Neural cell (in vitro differentiated cells): ENCODE results near the gene THOP1.

Experiments
- CTCF ChIP-seq: fragments of 450-650 bp; IDR thresholded peaks from 2 replicates; pipeline ENCODE4 v1.5.1; 2014; ENCODE audit warnings: antibody characterized with exemption, mild to moderate bottlenecking, moderate library complexity; ENCODE audit not compliant: poor library complexity, severe bottlenecking
- EP300 ChIP-seq: fragments of 450-650 bp; conservative IDR thresholded peaks from 2 replicates; pipeline ENCODE4 v1.6.1; 2014; ENCODE audit warnings: antibody characterized with exemption, mild to moderate bottlenecking, moderate library complexity; ENCODE audit not compliant: poor library complexity, severe bottlenecking
- EZH2 ChIP-seq: fragments of 200-600, 300-800 bp; shearing (Covaris generic), sonication (generic); IDR thresholded peaks from 2 replicates; pipeline ENCODE4 v1.6.1; 2014; ENCODE audit warnings: antibody characterized with exemption, low read length, borderline replicate concordance, mild to moderate bottlenecking; ENCODE audit not compliant: insufficient read depth, poor library complexity, severe bottlenecking
- POLR2AphosphoS5 ChIP-seq: IDR thresholded peaks from 2 replicates; pipeline ENCODE4 v1.6.1; 2012
- RAD21 ChIP-seq: fragments of 450-650 bp; conservative IDR thresholded peaks from 2 replicates; pipeline ENCODE4 v1.6.1; 2014; ENCODE audit warnings: antibody characterized with exemption, mild to moderate bottlenecking, moderate library complexity
- REST ChIP-seq: IDR thresholded peaks from 2 replicates; pipeline ENCODE4 v1.6.1; 2012; ENCODE audit warnings: borderline replicate concordance
- SMC3 ChIP-seq: fragments of 450-650 bp; conservative IDR thresholded peaks from 2 replicates; pipeline ENCODE4 v1.6.1; 2014; ENCODE audit warnings: antibody characterized with exemption, mild to moderate bottlenecking, moderate library complexity; ENCODE audit not compliant: poor library complexity

- no peak for TF ChIP-seq CTCF
- TF ChIP-seq REST, result no peak
- TF ChIP-seq POLR2AphosphoS5, result no peak
- no peak for TF ChIP-seq EP300
- TF ChIP-seq RAD21, result no peak
- no peak for TF ChIP-seq EZH2
- no peak for TF ChIP-seq SMC3
These were observed 19.9 kb upstream of the THOP1 start for GRCh38 chr19:2765376-2765775.
